Stimulated activated CD8-positive, alpha-beta memory T cell treated with anti-CD3 and anti-CD28 coated beads, Interleukin-15, amount 100 ng/mL, for 1 hour (primary cell): ENCODE results near the gene GNAI2.
"Not testable (repeated sequence)": the region's sequence is repeated elsewhere in the genome, so short reads cannot be mapped to it uniquely, and the experiment has no call there.

Source experiments
- DNase-seq: peaks from one replicate; pipeline ENCODE4 v3.0.0-alpha.2; 2020; ENCODE audit warnings: low read depth

GNAI2 gene

DNA sequence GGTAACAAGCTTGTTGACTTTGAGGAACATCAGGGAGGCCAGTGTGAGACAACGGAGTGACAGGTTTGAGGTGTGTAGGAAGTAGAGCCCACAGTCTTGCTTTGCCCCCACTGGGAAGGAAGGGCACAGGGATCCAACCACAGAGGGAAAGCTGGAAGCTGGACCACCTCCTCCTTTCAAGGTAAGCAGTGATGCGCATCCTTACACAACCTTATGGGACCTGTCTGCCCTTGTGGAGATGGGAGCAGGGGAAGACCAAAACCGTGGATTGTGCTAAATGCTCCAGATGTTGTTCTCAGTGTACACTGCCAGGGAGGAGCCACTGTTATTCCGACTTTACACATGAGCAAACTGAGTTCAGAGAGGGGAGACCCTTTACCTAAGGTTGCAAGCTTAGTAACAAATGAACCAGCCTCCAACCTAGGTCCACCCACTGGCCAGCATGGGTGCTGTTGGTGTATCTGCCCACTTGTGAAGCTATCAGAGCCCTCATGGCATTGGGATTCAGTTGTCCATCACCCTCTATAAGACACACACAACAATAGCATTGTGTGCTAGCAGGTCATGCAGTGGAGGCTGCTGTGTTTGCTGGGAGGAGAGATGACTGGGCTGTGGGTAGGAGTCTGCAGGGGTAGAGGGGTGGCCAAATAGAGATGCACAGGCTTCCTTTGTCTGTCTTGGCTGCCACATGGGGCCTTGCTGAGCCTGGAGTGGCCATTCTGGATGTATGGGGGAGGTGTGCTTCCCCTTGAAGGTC, 42.3 kb downstream of the GNAI2 start:
- DNase-seq: no peak

DNA sequence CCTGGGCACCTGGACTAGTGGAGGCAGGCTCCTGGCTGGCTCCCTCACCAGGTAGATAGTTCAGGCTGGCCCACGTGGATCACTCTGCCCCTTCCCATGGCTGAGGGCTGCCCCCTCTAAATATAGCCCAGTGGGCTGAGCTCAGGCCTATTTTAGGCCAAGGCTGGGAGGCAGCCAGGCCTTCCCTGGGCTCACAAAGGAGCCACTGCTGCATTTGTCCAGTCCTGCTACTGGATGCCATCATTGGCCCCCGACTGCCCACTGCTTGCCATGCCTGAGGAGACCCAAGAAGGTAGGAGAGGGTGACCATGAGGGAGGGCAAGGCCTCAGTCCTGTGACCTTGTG, 42.8 kb downstream of the GNAI2 start, which contains the start of gene LSMEM2:
Gene LSMEM2, plus strand, starts transcription at position 208 of the 345 bp plus-strand sequence. Its CDS starts 27 bp downstream, at position 235.
- no peak for DNase-seq

DNA sequence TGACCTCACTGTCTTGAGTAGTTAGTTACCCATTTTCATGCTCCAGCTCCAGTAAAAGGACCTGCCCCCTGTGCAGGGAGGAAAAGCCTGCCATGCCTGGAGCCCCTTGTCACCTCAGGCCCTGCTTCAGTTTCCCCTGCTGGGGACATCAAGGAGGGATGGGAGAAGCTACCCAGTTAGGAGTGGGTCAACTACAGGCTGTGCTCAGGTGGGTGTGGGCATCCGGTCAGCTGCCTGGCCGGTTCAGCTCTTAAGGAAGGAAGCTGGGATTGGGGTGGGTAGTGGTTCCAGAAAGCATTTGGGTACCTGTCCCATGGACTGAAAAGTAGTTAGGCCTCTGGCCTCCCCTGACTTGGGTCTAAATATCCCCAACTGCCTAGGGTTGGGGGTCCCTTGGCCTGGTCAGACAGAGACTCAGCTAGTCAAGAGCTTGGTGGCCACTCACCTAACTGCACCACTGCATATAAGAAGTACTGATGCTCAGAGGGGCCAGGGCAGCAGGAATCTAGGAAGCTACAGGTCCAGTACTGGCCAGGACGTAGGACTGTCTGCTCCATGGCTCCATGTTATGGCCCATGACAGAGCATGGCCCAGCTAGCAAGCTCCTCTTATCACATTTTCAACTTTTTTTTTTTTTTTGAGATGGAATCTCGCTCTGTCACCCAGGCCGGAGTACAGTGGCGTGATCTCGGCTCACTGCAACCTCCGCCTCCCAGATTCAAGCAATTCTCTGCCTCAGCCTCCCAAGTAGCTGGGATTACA, 43.4 kb downstream of the GNAI2 start:
- DNase-seq: no peak

DNA sequence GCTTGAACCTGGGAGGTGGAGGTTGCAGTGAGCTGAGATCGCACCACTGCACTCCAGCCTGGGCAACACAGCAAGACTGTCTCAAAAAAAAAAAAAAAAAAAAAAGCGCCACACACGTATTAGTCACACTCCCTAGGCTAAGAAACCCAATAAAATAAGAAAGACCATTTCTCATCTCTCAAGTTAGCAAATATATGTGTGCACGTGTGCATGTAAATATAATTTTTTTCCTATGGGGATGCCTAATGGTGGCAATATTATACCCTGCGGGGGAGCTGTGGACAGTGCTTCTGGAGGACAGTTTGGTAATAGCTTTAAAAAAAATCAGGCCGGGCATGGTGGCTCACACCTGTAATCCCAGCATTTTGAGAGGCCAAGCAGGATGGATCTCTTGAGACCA, 48.1 kb downstream of the GNAI2 start:
- DNase-seq: not testable (repeated sequence)

DNA sequence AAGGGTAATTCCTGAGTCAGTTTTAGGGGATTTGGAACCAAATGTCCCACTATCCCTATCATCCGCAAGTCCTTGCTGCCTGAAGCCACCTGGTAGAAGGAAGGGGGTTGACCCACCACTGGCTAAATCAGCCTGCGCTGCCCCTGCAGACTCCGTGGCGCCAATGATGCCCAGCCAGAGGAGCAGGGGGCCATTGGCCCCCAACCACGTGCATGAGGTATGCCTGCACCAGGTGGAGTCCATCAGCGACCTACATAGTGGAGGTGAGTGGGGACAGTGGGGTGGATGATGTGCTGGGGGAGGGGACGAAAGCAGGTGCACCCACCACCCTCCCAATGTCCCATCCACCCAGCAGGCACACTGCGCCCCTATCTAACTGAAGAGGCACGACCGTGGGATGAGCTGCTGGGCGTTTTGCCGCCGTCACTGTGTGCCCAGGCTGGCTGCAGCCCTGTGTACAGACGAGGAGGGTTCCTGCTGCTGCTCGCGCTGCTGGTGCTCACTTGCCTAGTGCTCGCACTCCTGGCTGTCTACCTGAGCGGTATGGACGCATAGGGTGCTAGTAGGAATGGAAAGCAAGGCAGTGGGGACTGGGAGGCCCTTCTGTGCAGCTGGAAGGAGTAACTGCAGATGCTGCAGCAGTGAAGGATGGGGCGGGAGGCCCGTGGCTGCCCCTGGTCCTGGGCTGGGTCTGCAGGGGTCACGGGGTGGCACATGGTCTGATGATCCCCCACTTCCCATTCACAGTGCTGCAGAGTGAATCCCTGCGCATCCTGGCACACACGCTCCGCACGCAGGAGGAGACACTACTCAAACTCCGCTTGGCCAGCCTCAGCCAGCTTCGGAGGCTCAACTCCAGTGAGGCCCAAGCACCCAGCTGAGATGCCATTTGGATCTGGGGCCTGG, 50.6 kb downstream of the GNAI2 start:
- no peak for DNase-seq

DNA sequence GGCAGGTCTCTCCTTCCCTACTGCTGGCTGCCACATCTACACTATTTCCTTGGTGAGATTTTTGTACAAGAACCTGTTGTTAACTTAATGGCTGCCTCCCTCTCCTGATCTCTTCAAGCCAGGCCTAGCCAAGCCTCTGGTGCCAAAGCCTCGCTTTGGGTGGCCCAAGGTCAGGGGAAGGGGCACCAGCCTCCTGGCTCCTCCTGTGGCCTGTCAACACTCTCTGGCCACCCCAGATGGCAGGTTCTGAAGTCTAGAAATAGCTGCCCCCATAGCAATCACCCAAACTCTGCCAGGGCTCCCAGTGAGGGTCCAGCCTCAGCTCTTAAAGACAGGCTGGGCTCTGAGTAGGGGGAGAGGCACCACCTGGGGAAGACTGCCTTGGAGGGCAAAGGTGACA, 51.3 kb downstream of the GNAI2 start:
- DNase-seq: no peak

DNA sequence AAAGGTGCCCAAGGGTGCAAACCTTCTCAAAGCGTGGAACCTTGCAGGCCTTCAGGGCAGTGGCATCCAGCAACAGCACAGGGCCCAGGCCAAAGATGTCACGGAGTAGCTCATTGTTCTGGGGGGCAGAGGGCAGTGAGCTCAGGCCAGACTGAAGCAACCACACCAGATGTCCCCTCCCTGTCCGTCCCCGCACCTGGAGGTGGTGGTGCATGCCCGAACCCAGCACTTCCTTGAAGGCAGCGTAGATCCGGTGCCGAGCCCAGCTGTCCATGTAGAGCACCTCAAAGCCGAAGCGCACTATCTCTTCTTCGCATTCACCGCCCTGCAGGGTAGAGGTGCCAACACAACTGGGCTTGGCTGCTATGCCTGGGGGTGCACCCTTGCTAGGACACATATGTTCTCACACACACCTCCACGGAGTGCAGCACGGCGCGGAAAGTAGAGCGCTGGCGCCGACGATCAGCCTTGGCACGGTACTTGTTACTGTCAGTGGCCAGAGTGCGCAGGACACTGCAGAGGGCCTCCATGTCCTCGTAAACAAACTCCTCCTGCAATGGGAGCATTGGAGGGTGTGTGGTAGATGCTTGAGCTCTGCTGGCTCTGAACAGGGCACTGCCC, 52.5 kb downstream of the GNAI2 start:
- DNase-seq: no peak

DNA sequence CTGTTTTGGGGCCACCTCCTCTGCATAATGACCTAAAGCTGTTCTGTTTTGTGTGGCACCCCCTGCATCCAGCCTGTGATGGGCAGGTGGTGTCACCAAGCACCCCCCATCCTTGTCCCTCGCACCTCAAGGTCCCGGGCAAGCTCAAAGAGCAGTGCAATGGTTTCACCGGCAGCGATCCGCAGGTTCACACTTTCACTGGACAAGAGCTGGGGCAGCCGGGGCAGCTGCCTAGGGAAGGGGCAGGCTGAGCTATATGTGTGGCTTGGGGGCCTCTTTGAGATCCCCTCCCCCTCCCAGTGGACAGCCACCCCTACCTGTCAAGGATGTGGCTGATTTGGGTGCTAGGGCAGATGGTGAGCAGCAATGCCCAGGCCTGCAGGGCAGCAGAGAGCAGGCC, 53.1 kb downstream of the GNAI2 start:
- no peak for DNase-seq

DNA sequence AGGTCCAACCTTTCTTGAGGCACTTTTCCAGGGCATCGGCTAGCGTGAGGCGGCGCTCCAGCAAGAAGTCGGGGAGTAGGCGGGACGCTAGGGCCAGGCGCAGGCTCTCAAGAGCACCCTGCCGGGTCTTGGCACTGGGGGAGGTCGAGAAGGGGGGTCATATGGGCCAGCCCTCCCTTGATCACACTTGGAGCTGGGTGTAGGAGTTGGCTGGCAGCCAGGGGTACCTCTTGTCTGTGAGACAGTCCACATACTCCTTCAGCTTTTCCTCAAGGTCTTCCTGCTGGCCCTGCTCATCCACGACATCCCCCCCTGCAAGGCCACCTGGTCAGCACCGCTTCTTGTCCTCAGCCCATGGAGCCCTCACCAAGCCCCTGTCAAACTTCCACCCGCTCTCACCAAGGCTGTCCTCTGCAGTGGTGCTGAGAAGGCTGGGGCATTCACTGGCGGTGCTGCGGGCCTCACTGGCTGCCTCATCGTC, 54.2 kb downstream of the GNAI2 start:
- no peak for DNase-seq

DNA sequence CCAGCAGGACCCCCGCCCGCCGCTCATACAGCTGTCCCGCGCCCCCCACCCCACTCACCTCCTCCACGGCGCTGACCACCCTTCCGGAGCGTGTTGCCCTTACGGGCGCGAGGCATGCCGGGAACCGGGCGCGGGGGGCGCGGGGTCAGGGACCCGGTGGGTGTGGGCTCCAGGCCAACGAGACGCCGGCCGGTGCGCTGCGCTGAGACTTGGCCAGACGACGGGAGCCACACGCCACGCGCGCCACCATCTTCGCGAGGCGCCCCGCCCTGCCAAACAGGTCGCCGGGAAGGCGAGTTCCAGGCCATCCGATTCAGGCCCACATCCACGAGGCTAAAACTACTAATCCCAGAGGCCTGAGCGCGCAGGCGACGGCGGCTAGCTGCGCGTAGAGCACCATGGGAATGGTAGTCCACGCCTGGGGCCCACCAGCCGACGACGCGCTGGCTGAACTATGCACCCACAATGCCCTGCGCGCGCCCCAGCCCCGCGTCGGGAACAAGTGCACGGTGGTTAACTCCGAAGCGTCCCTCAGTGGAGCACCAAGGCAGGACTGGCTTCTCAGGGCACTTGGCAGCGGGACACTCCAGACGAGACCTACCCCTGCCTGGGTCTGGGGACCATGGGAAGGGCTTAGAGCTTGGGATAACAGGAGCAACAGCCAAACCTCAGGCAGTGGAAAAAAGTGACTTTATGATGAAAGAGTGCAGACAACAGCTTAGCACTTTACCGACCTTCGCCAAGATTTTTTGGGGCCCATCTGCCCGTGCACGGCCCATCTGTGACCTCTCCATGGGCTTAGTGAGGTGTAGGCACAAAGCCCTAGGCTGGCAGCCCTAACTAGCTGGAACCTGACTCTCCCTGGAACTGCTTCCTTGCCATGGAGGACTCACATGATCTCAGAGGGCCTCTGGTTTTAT, 56.4 kb downstream of the GNAI2 start, which contains the start of gene IFRD2:
Gene IFRD2, minus strand, starts transcription at position 271 of the 920 bp plus-strand sequence. Its CDS starts 155 bp downstream, at position 116.
- peak; percentile 85 for DNase-seq

DNA sequence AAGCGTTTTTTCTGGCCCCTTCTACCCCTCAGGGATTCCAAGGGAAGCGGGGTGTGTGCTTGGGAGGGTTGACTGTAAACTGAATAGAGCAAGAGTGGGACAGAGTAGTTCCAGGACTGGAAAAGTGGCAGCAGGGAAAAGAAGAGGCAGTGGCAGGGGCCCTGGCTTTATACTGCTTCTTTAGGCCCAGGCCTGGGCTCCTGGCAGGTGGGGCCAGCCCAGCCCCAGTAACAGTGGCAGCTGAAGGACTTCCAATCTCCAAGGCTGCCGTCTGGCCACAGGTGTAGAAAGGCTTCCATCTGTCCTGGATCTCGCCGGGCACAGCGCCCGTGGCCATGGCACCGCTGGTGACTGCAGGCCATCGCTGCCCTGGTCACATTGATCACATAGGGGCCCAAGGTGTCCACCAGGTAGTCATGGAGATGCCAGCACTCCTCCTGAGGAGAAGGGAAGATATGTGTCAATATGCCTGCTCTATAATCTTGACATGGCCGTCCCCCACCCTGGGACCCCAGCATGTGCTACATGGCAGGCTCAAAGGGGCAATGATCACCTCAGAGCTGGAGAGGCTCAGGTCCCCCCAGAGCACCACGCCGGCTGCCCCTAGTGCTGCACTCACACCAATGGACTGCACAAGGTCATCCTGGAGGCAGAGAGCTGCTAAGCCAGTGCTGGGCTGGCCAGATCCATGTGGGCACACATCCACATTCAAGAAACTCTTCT, 57.2 kb downstream of the GNAI2 start:
- no peak for DNase-seq

DNA sequence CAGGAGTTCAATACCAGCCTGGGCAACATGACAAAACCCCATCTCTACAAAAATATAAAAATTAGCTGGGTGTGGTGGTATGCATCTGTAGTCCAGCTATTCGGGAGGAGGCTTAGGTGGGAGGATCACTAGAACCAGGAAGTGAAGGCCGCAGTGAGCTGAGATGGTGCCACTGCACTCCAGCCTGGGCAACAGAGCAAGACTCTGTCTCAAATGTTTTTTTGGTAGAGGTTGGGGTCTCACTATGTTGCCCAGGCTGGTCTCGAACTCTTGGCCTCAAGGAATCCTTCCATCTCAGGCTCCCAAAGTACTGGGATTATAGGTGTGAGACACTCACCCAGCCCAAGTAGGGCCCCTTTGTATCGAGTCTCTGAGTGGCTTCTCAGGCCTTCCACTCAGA, 58.1 kb downstream of the GNAI2 start:
- no peak for DNase-seq

DNA sequence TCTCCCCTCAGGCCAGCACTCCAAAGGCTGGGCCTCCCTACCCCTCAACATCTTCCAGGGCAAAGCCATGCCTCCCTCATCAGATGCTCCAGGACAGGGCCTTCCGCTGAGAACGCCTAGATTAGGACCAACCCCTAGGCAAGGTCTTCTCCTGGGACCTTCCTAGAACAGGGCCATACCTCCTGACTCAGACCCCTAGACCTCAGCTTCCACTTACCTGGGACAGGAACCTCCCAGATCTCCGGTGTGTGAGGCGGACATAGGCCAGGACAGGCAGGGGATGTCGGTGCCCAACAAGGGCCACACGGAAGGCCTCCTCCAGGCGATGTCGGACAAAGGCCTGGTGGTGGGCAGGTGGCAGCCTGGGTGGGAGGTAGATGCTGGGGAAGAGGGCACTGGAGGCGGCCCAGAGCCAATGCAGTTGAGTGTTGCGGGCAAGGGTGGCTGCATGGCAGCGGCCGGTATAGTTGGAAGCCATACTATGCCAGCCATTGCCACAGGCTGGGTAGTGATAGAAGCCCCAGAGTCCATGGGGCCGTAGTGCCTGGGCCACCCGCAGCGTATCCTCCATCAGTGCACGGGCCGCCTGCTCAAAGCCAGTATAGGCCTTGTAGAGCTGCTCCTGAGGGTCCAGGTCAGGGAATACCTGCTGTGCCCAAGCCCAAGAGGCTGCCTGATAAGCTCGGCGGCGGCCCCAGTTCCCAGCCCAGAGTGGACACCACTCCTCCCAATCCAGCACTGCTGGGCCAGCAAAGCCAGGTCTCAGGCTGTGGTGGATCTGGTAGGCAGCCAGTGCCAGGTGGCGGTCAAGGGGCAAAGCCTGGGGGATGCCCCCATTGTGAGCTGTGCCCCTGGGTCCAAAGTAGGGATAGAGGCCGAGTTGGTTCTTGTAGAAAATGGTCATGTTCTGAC, 58.7 kb downstream of the GNAI2 start:
- no peak for DNase-seq

DNA sequence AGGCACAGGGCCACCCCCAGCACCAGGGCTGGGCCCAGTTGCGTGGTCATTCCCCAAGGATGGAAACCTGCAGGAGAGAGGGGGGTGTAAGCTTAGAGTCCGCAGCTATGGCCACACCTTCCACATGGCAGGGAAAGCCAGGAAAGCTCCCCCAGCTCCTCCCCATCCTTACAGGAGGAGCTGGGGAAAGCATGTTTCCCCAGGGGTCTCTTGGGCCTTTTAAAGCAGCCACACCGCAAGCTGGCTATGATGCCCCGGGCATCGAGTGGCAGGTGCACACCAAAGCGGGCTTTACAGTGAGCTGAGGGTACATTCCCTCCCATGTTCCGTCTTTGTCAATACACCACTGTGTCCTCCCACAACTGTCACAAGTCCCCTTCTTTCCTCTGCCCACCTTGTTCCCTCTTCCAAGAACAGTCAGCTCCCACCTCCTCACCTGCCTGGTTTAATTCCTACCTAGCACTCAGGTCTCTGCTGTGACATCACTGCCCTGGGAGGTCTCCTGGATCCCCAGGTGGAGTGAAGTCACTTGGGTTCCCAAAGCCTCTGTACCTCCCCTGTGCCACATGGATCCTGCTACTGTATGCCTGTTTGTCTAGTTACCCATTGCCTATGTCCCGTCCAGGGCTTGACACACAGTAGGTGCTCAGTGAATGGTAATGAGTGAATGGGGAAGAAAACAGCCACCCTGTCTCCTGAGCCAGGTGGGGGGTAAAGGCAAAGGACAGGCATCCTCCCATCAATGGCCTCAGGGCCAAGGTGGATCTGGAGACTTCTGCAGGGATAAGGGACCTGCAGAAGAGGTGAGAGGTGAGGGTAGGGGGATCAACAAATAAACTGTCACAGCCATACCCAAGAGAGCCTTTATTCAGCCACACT, 59.8 kb downstream of the GNAI2 start:
- no peak for DNase-seq

DNA sequence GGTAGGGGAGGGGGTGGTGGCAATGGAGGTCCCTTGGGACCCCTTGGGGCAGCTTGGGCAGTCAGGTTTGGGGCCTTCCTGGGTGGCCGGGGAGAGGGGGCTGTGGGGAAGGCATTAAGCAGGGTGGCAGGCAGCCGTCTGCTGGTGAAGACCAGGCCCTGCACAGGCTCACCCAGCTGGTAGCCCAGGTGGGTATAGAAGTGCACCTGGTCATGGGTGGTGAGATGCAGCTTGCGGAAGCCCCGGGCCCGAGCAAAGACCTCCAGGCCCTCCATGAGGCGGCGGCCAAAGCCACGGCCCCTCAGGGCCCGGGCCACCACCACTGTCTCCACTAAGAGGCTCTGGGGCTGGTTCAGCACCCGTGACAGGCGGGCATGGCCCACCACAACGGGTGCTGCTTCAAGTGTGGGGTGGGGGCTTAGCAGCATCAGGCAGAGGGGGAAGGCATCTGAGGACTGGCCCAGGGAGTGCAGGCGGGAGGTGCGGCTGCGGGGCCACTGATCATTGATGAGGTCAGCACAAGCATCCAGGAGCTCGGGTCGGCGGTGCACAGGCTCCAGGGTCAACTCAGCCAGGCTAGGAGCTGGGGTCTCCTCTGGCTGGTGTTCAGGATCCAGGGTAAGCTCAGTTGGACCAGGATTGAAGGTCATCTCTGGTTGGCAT, 60.8 kb downstream of the GNAI2 start:
- DNase-seq: no peak

DNA sequence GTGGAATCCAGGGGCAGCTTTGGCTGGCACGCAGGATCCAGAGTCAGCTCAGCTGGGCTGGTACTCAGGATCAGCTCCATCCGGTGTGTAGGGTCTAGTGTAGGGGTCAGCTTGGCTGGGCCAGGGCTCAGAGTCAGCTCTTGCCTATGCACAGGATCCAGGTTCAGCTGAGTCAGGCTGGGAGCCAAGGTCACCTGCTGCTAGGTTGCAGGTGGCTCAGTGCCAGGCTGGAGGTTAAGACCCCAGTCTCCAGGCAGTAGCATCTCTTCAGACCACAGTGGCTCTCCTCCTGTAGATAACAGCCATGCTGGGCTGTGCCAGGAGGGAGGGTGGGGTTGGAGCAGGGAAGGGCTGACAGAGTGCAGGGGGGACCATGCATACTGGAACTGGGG, 61.4 kb downstream of the GNAI2 start:
- no peak for DNase-seq
